ENCODE data around the gene FBXW5. TPM values are rescaled to one million over a fixed set of nuclear protein-coding genes. Genes with fewer than 3 reads are reported as not detected.
A peak's percentile ranks its signal among the peaks of the same experiment; 100 is the strongest.

Gene FBXW5
- total and polyA plus RNA-seq, 12 donors = 118 to 215 (median 145) TPM

DNA sequence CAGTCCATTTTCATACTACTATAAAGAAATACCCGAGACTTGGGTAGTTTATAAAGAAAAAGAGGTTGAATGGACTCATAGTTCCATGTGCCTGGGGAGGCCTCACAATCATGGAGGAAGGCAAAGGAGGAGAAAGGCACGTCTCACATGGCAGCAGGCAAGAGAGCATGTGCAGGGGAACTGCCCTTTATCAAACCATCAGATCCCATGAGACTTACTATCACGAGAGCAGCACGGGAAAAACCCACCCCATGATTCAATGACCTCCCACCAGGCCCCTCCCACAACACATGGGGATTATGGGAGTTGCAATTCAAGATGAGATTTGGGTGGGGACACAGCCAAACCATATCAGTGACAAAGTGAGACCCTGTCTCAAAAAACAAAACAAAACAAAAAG lies 38.3 kb downstream of the FBXW5 start:
- DNase-seq = no peak
- H3K4me3 ChIP-seq = no peak overlapping the region
- no peaks in the 10 kb centered on the region for H3K9me3 ChIP-seq
- intact Hi-C loops (cut with DNase I) = no loop called here
- no peak overlapping the region for H3K27ac ChIP-seq
- WGBS, 2 donors = 56 to 66% methylated on average over 4 of the region's 4 CpGs
- H3K36me3 ChIP-seq = peaks cover 0 to 80% (median 5%) of the 10 kb centered on the region in 9 donors
- no peak for ATAC-seq
- TF ChIP-seq, protein P1, sequence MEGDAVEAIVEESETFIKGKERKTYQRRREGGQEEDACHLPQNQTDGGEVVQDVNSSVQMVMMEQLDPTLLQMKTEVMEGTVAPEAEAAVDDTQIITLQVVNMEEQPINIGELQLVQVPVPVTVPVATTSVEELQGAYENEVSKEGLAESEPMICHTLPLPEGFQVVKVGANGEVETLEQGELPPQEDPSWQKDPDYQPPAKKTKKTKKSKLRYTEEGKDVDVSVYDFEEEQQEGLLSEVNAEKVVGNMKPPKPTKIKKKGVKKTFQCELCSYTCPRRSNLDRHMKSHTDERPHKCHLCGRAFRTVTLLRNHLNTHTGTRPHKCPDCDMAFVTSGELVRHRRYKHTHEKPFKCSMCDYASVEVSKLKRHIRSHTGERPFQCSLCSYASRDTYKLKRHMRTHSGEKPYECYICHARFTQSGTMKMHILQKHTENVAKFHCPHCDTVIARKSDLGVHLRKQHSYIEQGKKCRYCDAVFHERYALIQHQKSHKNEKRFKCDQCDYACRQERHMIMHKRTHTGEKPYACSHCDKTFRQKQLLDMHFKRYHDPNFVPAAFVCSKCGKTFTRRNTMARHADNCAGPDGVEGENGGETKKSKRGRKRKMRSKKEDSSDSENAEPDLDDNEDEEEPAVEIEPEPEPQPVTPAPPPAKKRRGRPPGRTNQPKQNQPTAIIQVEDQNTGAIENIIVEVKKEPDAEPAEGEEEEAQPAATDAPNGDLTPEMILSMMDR (IDR thresholded peaks at IDR 0.05) = no peak
- H3K4me1 ChIP-seq = peaks cover 17 to 43% (median 28%) of the 10 kb centered on the region in 9 donors
- H3K27me3 ChIP-seq = no peaks in the 10 kb centered on the region

DNA sequence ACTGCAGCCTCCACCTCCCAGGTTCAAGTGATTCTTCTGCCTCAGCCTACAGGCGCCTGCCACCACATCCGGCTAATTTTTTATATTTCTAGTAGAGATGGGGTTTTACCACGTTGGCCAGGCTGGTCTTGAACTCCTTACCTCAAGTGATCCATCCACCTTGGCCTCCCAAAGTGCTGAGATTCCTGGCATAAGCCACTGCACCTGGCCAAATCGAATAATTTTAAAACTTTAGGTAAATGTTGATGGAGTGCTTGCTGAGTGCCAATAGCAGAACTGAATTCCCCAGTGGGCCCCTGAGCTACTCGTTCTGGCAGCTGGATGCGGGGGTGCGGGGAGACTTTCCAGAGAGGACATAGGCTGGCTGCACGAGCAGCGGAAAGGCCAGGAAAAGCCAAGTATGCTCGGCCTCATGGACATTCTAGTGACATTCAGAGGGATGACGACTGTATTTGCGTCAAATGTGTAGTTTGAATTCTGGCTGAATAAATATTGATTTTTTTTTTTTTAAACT lies 41.4 kb downstream of the FBXW5 start:
- ATAC-seq (peak; percentile 40 to 84 (median 55)), DNase-seq (peak; percentile 56 to 70)
- no peak overlapping the region for H3K4me3 ChIP-seq
- WGBS, 2 donors = 38 to 45% methylated on average over 12 of the region's 12 CpGs
- peak overlapping the region; percentile 50 to 90 (median 84) for H3K27ac ChIP-seq
- no peaks in the 10 kb centered on the region for H3K9me3 ChIP-seq
- H3K27me3 ChIP-seq = no peaks in the 10 kb centered on the region
- TF ChIP-seq, protein P1 (IDR thresholded peaks at IDR 0.05) = no peak
- intact Hi-C loops (cut with DNase I) = loop anchor here in 3 of 10 donors (2.0 to 5.0 kb wide), 3 partner anchors 16 to 51 kb away; partner anchors contain the start of genes FBXW5 (in 2 of the 3), MAMDC4 (in 1 of the 3) and TRAF2 (in 1 of the 3)
- peaks cover 19 to 53% (median 35%) of the 10 kb centered on the region in 9 donors for H3K4me1 ChIP-seq
- peaks cover 0 to 80% (median 19%) of the 10 kb centered on the region in 9 donors for H3K36me3 ChIP-seq

DNA sequence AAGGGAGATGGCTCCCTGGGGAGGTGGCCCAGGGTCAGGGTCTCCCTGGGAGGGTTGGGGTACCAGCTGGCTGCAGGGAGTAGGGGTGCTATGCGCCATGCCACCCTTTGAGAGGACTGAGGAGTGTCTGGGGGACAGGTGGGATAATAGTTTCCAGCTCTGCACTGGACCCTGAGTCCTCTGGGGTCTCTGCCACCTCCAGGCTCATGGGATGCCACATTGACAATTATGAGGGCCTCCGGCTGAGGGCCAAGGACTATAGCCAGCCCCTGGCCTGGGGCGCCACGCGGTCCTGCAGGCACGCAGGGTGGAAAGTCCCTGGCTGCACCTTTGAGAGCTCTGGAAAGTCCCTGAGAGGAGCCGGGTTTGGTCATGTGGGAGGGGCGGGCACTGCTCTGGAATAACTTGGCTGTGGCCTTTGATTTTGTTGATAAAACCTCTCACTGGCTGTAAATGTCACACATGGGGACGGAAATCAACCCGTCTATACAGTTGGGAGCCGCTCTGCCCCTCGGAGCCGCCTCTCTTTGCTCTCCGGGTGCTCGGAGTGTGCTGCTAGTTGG lies 42.2 kb downstream of the FBXW5 start:
- intact Hi-C loops (cut with DNase I) = loop anchor here in 3 of 10 donors (2.0 to 5.0 kb wide), 3 partner anchors 16 to 50 kb away; partner anchors contain the start of genes FBXW5 (in 2 of the 3), MAMDC4 (in 1 of the 3) and TRAF2 (in 1 of the 3)

More for the DNA sequence above, 42.2 kb downstream of the FBXW5 start:
- peak; percentile 70 to 85 for DNase-seq
- Histone ChIP-seq H3K4me1 (peaks cover 19 to 53% (median 35%) of the 10 kb centered on the region in 9 donors), H3K9me3 (no peaks in the 10 kb centered on the region), H3K27me3 (no peaks in the 10 kb centered on the region), H3K36me3 (peaks cover 0 to 73% (median 17%) of the 10 kb centered on the region in 9 donors), H3K4me3 (peak overlapping the region in 3 of 10 donors; percentile 2 to 10 (median 10)), H3K27ac (peak overlapping the region; percentile 50 to 90 (median 84))
- ATAC-seq = peak; percentile 80 to 95 (median 91)
- TF ChIP-seq, protein P1 (IDR thresholded peaks at IDR 0.05) = no peak
- WGBS, 2 donors = 31 to 37% methylated on average over 15 of the region's 15 CpGs
